HG02938 (cell line): Measurements from ENCODE around the gene SH3PXD2B.
"Not testable (repeated sequence)": the region's sequence is repeated elsewhere in the genome, so short reads cannot be mapped to it uniquely, and the experiment has no call there.

Experiments used
- ATAC-seq: cut with Tn5 transposase; IDR thresholded peaks from one replicate; pipeline ENCODE4 v1.9.1; 2021; ENCODE audit warnings: mild to moderate bottlenecking, moderate library complexity; ENCODE audit not compliant: unreplicated experiment

SH3PXD2B gene

DNA sequence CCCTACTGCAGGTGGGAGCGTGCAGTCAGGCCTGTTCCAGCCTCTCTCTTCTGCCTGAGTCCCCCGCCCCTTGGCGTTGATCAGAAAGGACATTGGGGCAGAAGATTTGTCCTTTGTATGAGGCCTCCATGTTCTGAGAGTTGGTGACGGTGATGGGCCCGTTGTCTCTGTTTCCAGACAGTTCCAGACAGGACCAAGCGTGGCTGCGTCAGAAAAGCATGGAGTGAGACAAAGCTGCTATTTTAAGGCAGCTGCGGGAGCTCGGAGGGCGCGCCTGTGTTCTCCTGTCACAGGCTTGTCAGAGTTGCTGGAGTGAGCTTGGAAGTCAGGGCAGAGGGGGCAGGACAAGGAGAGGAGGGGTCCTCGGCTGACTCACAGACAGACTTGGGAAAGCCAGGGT is 32.1 kb upstream of the SH3PXD2B start:
- ATAC-seq = no peak

DNA sequence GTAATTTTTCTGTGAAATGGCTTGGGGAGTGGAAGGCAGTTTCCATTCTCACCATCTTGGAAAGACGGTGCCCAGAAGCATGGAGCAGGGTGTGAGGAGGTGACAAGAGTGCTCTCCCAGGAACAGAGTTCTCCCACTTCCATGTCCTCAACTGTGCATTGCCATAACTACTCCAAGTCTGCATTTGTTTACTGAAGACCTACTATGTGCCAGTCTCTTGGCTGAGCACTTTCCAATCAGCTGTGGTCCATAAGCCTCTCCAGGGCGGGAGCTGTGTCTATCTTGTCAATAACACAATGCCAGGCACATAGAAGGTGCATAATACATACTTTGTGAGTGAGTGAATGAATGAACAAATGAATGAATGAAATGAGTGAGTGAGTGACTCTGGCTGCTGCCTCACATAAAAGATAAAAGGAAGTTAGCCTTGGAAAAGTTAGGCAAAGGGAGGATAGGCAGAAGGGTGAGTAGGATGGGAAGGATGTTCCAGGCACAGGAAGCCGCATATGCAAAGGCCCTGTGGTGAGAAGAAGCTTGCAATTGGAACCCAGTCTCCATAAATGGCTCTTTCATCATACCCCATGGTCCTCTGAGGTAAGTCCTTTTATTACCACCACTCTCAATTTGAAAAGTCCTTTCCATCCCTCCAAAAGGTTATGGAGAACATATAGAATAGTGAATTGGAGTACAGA is 31.3 kb upstream of the SH3PXD2B start:
- ATAC-seq = no peak

DNA sequence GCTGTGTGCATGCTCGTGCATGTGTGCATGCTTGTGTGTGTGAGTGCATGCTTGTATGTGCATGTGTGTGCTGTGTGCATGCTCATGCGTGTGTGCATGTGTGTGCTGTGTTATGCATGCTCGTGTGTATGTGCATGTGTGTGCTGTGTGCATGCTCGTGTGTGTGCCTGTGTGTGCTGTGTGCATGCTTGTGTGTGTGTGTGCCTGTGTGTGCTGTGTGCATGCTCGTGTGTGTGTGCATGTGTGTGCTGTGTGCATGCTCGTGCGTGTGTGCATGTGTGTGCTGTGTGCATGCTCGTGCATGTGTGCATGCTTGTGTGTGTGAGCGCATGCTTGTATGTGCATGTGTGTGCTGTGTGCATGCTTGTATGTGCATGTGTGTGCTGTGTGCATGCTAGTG is 30.3 kb upstream of the SH3PXD2B start:
- no peak for ATAC-seq

DNA sequence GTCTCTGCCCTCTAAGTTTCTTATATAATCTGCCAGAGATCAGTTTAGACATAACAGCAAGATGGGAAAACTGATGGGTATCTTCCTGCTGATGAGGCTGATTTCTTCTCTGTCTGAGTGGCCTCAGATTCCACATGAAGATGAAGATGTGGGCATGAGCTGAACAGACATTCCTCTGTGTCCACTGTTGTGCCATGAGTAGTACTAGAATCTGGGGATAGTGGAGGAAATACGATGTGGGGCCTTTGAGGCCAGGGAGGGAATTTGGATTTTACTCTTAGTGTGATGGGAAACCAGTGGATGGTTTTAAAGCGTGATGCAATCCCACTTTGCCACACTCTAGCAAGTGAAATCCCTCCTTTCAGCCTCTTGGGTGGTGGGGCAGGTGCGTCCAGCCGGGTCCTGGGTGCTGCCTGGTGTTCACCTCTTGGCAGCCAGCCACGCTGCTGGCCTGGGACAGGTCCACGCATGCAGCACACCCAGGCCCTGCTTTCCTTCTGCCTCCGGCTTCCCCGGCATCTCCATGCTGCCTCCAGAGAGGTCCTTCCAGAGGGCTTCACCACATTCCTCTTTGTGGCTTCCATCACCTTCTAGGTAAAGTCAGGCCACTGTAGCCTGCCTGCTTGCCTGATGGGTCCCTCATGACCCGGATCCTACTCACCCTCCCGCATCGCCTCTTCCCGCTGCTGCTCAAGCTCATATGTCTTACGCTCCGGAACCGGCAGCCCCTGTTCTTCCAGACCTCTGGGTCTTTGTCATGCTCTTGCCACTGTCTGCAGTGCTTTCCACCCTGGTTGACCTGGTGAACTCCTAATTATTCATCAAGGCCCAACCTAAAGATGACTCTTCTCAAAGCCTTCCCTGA is 28.1 kb upstream of the SH3PXD2B start:
- ATAC-seq = no peak

DNA sequence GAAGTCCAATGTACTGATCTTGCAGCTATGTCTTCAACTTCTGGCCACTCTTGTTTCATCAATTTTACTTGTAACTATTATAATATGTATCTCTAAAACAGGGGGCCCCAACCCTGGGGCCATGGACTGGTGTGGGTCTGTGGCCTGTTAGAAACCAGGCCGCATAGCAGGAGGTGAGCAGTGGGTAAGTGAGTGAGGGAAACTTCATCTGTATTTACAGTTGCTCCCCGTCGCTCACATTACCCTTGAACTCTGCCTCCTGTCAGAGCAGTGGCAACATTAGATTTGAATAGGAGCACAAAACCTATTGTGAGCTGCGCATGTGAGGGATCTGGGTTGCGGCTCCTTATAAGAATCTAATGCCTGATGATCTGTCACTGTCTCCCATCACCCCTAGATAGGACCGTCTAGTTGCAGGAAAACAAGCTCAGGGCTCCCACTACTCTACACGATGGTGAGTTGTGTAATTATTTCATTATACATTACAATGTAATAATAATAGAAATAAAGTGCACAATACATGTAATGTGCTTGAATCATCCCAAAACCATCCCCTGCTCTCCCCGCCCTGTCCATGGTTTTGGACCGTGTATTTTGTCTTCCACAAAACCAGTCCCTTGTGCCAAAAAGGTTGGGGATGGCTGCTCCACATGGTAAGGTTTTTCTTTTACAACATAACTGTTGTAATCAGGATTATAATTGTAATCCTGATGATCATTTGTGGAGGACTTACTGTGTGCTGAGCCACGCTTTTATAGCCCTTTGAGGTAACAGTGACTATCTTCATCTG is 26.9 kb upstream of the SH3PXD2B start:
- no peak for ATAC-seq

DNA sequence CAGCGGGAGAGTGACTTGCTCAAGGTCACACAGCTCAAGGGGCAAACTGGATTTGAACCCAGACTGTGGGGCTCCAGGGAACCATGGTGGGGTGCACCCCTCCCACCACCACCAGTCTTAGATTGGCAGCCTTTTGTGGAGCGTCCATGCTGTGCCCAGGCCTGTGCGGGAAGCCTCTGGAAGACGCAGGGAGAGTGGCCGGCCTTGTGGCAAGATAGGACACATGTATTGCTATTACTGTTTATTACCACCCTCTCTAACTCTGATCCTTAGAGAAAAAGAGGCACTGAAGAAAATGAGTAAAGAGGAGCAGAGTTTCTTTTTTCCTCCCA is 25.4 kb upstream of the SH3PXD2B start:
- no peak for ATAC-seq

DNA sequence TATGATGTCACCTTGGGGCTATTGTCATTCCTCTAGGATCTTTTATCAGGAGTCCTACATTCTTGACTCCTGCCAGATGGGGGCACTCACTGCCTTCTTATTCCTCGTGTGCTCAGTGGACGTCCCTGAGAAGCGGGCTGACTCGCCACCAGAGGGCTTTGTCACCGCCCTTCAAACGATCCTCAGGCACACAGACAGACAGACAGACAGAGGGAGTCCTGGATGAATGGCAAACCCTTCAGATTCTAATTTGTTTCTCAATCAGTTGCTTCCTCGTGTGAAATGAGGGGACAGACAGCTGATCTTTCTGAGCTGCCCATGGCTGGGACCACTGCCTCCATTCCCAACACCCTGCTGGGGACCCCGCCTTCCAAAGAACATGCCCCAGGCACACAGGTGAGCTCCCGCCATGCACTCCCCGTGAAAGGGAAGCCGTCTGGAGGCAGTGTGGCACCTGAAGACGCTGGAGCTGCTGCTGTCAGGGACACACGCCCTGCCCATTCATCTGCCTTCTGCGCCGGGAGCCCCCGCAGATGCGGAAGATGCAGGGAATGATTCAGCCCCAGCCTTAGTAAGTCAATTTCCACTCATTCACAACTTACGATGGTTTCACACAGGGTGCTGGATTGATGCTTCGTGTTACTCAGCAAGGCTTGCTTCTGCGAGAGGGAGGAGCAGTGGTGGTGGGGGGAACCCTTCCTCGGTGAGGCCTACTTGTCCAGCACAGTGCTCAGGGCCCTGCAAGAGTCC is 24.9 kb upstream of the SH3PXD2B start:
- ATAC-seq = peak; percentile 61

DNA sequence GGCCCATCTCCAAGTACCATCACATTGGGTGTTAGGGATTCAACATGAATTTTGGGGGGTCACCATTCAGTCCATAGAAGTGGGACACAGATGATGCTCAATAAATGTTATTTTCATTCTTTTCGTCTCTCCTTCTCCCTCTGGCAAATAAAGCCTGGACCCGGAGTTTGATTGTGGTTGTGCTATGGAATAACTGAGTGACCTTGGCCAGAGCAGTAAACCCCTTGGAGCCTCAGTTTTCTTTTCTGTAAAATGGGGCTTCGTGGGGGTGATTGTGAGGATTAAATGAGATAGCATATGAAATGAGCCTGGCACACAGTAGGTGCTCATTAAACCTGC is 24.3 kb upstream of the SH3PXD2B start:
- not testable (repeated sequence) for ATAC-seq

DNA sequence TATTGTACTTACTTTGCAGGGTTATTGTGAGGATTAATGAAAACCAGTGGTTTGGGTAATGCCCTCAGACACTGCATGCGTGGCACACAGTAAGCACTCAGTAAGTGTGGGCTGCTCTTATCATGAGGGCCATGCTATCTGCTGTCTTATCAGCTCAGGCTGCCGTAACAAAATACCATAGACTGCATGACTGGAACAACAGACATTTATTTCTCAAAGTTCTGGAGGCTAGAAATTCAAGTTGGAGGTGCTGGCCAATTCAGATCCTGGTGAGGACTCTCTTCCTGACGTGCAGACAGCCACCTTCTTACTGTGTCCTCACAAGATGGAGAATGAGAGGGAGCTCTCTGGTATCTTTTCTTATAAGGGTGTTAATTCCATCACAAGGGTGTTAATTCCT is 23.9 kb upstream of the SH3PXD2B start:
- no peak for ATAC-seq

DNA sequence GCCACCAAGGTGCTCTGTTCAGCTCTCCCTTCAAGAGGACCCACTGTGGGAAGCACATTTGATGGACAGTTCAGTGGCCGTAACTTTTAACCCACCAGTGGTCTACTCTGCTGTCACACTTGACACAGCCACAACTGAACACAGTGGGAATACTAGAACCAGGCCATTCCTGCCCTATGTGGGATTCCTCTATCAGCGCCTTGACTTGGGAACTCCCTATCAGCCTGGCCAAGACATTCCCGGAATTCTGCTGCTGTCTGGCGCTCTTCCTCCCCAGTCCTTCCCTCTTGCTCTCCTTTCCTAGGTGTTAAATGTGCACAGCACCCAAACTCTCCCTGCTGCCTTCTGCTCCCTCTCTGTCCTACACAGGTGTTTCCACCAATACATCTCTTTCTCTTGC is 23.1 kb upstream of the SH3PXD2B start:
- ATAC-seq = no peak

DNA sequence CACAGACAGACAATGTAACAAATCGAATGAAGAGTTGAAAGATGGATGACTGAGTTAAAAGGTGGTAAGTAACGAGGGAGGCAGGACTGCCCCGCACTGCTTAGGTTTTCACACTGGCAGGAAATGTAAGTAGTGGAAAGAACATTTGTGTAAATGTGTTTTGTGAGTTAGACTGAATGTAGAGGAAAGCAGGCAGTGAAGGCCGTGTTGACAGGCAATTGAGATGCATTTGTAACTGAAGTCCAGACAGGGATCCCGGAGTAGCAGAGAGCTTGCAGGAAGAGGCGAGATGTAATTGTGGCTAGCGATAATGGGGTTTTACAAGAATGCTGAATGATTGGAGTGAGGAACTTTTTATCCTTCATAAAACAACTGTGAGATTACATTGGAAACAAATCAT is 20.0 kb upstream of the SH3PXD2B start:
- ATAC-seq = no peak

DNA sequence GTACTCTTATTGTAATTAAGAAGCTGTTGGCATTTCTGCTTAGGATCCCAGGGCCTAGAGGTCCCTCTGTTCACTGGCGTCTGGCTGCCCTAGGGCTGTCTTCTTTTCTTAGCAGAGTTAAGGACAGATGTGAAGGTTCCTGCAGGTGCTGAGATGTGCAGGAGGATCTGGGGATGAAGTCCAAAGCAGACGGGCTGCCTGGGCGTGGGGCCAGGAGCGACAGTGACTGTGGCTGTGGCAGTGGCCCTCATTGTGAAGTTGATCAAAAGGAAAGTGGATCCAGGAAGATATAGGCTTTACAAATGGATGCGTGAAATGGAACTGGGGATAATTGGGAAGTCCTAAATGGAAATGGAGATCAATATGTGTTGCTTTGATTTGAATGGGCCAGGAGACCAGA is 19.1 kb upstream of the SH3PXD2B start:
- ATAC-seq = no peak

DNA sequence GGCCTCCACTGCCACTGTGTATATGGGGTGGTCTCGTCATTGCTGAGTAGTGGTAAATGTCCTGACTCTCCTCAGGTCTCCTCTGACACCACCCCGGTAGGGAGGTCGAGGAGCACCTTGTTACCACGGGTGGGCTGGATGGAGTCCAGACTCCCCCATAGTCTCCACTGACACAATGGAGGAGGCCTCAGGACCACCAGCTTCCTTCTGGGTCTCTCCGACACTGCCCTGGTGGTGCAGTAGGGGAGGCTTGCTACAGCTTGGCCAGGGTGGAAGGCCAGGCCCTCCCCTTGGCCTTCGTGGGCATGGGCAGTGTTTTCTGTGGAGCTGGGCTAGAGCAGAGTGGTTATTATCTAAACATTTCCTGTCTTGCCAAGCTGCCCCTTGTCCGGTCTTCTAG is 15.4 kb upstream of the SH3PXD2B start:
- no peak for ATAC-seq

DNA sequence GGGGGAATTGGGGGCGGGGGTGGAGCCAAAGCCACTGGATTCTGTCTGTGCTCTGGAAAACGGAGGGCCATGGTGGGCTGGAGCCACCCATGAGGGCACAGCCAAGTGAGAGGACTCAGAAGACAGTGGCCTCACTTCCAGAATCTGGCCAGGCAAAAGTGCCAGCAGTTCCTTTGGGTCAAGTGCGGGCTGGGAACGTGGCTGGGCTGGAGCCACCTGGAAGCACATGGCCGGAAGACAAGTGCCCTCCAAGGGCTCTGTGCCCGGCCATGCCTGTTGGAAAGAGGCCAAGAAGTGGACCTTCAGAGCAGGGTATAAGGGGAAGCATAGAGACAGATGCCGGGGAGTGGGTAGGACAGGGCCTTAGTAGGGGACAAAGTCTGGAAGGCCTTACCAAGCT is 11.7 kb upstream of the SH3PXD2B start:
- no peak for ATAC-seq

DNA sequence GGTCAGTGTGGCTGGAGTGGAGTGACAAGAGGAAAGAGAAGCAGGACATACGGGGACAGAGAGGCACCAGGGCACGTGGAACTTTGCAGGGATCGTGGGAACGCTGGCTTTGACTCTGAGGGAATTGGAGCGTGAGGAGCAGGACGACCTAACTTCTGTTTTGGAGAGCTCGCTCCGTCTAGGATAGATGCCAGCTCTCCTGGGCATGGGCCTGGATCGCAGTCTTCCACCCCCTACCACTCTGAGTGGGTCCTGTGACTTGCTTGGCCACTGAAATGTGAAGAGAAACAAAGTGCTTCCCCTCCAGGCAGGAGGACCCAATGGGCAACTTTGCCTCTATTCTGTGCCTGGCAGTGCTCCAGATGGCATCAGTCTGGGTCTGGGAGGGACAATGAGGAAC is 8.7 kb upstream of the SH3PXD2B start:
- ATAC-seq = no peak

DNA sequence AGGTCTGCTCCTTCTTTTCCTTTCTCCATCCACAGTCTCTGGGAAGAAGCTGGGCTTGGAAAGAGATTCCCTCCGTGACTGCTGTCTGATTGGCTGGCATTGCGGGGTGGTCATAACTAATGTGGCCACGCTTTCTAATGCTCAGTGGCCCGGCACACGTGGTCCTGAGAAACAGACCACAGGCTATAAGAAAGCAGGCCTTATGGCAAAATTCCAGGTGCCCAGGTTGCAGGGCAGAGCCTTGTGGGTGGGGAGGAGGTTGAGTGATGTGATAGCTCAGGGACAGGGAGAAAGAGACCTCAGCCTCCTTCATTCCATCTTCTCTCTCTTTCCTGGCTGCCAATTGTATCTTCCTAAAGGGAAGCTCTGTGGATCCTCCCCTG is 5.4 kb upstream of the SH3PXD2B start:
- ATAC-seq = no peak

DNA sequence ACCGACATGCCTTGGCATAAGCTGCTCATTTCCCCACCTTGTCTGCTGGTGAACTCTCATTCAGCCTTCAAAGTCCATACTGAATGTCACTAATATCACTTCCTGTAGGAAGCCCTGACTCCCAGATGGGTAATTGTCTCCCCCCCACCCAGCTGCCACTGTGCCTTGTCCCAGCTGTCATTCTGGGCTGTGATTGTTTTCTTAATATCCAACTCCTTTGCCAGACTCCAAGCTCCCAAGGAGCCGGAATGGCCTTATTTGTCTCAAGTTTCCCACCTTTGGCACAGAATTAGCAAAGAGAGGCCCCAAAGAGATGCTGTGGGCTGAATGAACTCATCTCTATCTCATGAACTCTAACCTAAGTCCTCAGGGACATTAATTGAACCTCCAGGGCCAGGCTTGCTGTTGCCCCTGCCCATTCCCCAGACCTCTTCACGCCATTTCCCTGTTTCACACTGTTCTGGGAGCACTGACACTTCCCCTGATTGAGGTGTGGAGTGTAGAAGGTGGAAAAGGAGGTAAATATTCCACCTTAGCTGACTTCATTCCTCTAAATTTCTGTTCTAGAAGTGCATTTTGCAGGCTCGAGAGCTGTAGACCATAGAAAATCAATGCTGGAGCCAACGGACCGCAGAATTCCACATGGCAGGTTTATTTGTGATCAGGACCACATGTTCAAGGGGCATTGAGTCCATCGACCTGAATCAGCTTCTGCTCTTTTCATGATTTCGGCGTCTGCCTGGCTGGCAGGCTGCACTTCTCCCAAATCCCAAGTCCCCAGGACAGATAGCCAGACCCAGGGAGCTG is 4.9 kb upstream of the SH3PXD2B start:
- ATAC-seq = no peak

DNA sequence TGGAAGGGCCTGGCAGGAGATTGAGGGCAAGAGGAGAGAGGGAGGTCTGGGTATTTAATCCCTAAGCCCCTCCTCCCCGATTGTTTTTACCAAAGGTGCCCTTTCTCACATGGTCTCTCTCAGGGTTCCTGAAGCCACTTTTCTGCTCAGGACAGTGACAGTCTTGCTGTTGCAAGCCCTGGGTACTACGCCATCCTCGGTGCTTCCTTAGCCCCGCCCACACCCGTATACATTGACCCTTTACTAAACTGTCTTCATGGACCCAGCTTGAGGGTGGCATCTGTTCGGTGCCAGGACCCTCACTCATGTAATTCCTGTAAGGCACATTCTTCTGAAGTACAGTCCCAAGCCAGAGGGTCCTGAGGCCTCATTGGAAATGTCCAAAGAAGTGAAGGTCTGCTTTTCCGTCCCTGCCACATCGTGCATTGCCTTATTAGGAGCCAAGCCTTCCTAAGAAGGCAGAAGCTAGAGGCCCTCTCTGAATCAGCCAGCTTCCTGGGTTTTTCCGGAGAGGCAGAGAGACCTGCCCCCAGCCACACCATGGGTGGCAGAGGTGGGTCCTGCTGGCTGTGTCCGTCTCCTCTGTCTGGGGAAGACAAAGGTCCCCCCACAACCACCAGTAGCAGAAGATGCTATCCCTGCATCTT is 1.9 kb upstream of the SH3PXD2B start:
- no peak for ATAC-seq

DNA sequence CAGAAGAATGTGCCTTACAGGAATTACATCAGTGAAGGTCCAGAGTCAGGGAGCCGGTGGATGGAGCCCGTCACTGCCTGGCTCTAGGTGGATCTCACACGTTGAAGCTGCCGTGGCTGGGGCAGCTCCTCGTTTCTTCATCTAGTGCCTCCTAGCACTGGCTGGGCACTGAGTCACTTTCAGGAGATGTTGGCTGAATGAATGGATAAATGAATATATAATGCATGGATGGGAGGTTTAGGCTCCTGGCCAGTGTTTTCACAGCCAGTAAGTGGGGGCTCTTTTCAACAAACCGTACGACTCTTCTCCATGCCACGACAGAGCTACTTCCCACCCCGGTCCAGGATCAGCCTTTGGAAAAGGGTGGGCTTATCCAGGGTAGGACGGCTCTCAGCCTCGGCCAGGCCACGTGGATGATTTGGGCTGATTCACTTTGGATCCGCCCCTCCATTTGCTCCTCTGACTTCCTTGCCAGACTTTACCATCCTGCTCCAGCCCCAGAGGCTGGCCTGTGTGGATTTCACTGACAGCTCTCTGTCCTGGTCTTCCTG is 1.3 kb upstream of the SH3PXD2B start:
- ATAC-seq = no peak

DNA sequence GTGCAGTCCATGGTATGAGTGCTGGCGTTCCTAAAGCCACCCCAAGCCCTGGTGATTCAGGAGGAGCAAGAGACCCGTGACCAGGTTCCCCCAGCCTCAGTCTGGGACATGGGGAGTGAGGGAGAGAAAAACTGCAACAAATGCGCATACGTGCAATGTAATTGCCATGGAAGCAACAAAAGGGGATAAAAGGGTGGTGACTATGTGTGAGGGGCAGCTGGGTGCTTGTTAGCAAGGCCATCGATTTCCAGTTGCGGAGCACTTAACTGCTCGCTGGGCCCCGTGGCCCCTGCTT is 709 bp upstream of the SH3PXD2B start:
- ATAC-seq = no peak
